GM18909 (cell line): ENCODE measurements around the gene TXNDC8.
A peak's percentile ranks its signal among the peaks of the same experiment; 100 is the strongest.

Source experiments
- ATAC-seq: cut with Tn5 transposase; IDR thresholded peaks from one replicate; pipeline ENCODE4 v1.9.1; 2021; ENCODE audit warnings: mild to moderate bottlenecking; ENCODE audit not compliant: unreplicated experiment, poor library complexity

The TXNDC8 gene

DNA sequence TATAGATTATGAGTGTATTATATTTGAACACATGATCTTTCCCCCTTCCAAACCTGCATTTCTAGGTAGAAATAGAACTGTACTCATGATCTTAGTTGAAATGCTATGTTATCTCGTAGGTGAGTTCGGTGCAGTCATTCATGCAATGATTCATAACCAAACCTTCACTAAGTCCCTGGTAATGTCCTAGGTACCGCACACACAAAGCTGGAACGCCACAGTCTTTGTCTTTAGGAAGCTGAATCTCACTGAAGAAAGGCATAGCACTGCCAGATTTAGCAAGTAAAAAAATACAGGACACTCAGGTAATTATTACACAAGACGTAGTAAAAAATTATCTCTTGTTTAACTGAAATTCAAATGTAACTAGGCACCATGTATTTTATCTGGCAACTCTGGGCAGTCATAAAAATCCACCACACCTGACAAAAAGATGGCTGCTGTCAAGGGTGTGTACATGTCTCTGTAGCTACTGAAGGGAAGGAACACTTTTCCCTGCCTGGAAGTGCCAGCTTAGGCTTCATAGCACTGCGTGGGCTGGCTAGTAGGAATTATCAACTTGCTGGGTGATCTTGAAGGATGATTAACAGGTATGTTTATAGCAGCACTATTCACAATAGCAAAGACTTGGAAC is 53.3 kb downstream of the TXNDC8 start:
- no peak for ATAC-seq

- ATAC-seq: no peak
These were observed 53.9 kb downstream of the TXNDC8 start for GRCh38 chr9:110283751-110284150.

- no peak for ATAC-seq
These were observed 55.0 kb downstream of the TXNDC8 start for GRCh38 chr9:110282739-110283081.

DNA sequence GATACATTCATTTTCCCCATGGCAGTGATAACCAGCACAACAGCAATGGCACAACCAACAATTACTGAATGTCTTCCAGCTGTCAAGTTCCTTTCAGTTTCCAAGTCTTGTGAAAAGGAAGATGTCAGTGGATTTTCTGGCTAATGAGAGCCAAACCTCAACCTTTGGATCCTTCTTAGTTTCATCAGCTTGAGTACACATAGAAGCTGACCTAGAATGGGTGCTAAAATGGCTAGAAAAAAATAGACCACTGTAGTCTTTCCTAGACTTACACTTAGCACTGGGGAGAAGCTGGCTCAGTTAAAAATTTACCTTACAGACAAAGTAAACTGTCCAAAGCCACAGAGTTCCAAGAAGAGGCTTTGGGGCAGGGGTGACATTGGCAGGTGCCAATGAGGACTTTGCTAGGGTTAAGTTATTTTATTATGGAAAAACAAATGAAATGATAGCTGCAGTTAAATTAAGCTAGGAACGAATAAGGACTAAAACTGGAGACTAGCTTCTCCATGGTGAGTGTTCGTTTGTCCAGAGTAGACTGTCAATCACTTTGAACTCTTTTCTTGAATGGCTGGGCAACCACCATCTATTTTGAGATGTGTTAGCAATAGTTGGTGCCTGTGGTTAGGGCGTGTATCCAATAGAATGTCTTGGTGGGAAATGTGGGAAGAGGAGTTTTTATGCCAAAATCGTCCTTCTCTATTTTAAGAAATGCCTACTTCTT is 55.5 kb downstream of the TXNDC8 start:
- no peak for ATAC-seq

DNA sequence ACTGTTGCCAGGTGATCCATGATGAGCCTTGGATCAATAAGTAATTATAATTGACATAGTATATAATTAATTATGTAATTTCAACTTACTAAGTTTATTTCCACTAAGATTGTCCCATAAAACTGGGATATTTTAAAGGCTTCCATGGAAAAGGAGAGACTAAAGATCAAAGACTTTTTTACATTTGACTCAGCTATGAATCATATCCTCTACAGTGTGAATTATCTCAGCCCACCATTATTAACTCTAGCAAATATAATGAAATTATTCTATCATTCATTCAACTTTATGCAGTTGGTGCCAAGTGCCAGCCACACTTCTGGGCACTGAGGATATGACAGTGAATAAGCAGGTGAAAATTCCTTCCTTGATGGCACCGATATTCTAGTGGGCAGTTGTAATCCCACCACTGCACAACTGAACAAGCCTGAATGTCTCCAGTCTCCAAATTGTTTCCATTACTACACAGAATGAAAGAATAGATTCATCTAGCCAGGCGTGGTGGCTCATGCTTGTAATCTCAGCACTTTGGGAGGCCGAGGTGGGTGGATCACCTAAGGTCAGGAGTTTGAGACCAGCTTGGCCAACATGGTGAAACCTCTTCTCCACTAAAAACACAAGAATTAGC is 59.5 kb downstream of the TXNDC8 start:
- ATAC-seq: no peak

GRCh38 chr9:110276781-110277180 is 60.9 kb downstream of the TXNDC8 start:
- no peak for ATAC-seq

DNA sequence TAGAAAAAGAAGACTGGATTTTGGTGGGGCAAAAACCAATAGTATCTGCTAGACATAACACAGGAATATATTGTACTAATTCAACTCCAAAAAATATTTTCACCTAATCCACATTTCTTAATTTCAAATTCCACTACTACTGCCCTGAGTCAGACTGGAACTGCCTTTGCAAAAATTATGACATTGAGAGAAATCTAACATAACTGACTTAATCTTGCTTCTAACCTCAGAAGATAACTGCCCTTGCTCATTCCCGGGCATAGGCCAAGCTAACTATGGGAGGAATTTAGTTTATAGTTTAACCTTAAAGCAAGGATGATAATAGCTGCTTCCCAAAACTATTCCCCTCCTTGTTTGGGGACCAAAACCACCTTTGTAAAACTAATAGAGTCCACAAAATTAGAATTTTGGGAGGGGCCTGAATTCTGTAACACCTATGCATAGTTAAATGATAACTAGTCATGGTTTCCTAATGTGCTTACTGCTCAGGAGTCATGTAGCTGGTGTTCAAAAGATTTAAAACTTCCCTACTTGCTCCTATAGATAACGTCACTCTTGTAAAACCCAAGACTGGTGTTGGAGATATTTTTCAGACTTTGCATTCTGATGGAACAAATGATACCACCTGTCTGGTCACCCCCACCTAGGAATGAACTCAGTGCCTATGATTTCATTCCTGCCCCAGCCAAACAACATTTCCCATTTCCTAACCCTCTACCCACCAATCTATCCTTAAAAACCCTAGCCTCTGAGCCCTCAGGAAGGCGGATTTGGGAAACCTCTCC is 67.3 kb downstream of the TXNDC8 start:
- no peak for ATAC-seq

GRCh38 chr9:110266795-110267194 is 70.9 kb downstream of the TXNDC8 start:
- no peak for ATAC-seq

DNA sequence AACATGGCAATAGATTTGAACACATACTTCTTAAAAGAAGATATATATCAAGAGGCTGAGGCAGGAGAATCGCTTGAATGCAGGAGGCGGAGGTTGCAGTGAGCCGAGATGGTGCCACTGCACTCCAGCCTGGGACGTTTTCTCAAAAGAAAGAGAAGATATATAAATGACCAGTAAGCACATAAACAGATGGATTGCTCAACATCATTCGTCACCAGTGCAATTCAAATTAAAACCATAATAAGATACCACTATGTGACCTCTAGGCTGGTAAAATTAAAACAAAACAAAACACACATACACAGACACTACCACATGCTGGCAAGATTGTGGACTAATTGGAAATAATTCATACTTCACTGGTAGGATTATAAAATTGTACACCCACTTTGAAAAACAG is 76.0 kb downstream of the TXNDC8 start:
- no peak for ATAC-seq

DNA sequence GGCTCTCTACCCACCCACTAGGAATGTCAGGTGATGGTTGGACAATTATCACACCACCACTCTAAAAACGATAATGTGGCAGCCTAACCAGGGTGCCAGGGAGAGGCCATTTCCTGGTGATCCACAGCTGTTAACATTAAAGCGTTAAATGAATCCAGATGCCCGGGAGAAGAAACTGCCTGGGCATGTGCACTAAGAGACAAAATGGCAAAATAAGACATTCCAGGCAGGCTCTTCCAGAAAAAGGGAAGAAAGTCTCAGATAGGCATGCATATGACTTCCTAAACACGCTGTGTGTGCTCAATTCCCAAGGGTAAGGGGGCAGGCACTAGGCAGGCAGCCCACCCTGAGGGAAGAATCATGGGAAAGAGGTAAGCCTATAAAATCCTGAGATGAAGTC is 76.8 kb downstream of the TXNDC8 start:
- ATAC-seq: no peak

DNA sequence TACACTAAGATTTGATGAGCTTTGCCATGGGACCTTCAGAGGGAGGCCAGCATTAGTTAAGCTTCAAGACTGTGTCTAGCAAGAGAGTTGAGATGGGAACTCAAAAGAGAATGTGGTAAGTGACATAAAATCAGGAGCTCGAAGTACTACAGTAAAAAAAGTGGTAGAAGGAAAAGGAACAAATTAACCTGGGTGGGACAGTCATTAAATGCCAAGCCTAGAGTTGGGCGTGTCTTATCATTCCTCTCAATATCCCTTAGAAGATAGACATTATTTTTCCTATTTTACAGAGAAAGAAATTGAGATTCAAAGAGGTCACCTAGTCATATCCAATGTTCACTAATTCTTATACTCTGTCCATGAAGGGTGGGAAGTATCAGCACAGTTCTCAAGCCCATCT is 78.1 kb downstream of the TXNDC8 start:
- no peak for ATAC-seq

DNA sequence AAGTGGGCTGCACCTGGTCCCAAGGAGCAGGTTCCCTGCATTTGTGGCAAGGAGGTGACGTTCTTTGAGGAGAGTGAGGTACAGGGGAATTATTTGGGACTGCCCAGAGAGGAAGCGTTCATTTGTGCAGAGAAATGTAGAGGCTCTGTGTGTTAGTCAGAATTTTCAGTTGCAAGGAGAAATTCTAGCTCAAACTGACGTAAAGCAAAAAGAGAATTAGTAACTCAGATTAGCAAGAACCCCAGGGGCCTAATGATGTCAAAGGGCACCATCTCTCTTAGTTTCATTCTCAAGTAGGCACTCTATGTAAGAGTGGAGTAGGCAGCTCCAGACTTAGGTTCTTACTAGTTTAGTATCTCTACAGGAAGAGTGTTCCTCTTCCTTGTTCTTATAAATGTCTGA is 79.0 kb downstream of the TXNDC8 start:
- ATAC-seq: no peak

DNA sequence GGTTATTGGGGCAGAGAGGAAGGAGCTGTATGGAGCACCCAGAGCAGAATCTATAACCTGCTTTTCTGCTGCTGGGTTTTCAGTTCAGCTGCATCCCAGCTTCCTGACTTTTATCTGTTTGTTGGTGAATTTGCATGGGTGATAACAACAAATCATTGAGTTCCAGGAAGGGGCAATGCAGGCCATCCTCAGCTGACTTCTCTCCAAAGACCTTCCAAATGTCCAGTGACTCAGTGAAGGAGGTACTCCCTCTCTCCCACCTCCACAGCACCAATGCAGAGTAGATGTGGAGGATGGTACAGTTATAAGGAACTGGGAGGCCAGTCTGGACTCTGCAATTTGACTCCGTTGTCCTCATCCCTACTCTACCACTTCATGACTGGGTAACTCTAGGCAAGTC is 79.7 kb downstream of the TXNDC8 start:
- no peak for ATAC-seq

- peak; percentile 0 for ATAC-seq
These were observed 80.4 kb downstream of the TXNDC8 start for GRCh38 chr9:110257097-110257841.

DNA sequence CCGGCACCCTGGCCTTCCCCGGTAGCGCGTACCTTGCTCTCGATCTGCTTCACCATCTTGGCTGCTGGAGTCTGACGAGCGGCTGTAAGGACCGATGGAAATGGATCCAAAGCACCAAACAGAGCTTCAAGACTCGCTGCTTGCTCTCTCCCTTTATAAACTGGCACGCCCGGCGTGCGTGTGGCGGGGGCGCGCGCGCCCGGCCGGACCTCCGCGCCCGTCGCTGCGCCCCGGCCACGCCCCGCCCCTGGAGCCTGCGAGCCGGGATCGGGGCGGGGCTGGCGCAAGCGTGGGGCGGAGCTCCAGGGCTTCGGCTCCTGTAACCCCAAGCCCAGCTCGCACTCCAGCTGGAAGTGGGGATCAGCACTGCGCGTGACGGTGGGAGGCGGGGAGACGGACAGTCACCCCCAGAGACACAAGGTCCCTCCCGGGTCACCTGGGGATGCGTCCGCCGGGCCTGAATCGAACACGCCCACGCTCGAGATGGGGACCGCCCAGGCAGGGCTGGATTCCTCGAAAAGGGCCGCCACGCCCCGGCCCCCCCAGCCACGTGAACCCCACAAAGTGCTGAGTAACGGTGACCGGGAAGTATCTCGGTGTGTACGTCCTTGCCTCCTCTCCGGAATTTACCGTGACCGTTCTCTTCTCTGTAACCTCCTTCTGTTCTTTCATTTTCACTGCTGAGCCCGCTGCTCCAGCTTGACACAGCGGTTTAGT is 81.1 kb downstream of the TXNDC8 start, which contains the start of gene TXN:
TSS of gene TXN (minus strand) at position 128 of the 717 bp plus-strand sequence. CDS start at position 56, 72 bp downstream.
- peak; percentile 77 for ATAC-seq

- peak; percentile 30 for ATAC-seq
These were observed 81.9 kb downstream of the TXNDC8 start for GRCh38 chr9:110255463-110256379.

- ATAC-seq: no peak
These were observed 82.6 kb downstream of the TXNDC8 start for GRCh38 chr9:110255034-110255462.

DNA sequence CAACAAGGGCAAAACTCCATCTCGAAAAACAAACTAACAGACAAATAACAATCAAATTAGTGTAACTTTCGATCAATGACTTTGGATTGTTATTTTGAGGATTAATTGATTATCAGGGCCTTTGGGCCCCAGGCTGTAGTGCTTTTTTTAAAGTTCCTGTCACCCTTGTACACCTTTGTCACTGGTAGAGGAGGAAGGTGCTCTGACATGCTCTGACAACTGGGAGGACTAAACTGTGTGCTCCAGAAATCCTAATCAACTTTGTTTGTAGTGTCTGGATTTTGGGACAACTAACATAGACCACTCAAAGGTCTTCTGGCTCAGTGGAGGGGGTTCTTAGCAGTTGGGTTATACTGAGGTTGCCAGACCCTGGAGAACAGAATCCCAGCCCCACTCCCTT is 83.2 kb downstream of the TXNDC8 start:
- no peak for ATAC-seq
